ENCODE data around the gene SCMH1.

The SCMH1 gene

DNA sequence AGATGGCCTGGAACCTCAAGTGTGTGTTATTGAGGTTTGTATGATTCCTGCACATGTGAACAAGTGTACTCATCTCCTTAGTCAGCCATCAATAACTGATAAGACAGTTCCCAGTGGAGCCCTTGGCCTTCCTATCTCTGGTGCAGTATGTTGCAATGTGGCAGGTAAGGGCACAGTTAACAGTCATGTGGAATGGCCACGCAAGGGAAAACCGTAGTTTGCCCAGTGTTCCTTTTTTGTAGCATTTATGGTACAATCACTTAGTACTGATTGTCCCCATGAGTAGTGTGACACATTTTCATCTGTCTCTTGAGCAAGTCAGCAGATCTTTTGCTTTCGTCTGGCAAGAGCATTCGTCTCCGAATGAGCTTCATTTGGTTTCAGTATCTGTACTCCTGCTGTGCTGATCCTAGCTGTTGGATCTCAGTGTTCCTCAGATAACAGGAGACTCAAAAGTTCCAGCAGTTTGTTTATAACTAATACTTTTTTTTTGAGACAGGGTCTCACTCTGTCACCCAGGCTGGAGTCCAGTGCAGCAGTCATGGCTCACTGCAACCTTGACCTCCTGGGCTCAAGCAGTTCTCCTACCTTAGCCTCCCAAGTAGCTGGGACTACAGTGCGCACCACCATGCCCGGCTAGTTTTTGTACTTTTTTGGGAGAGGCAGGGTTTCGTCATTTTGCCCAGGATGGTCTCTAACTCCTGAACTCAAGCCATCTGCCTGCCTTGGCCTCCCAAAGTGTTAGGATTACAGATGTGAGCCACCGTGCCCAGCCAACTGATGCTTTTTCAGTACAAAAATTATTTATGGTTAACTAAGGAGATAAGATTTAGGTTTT is 254.4 kb downstream of the SCMH1 start:
- DNase-seq, result no peak

- no peak for DNase-seq
Observed at GRCh38 chr1:40986956-40987355, 255.2 kb downstream of the SCMH1 start.

DNA sequence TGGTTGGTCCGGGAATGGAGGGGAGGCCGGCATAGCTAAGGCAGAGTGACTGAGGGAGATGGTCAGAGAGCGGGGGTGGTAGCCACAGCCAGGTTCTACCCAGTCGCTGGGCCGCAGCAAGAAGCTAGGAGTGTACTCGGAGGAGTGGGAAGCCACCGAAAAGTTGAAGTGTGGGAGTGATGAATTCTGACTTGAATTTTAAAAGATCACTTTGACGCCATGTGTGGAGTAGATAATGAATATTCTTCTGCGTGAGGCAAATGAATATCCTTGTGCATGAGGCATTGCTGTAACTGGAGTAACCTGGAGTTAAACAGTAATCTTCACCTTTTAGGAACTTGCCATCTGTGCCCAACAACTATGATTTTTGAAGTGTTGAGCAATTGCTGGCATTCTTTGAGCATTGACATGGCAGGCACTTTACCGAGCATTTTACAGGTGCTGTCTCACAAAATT is 255.8 kb downstream of the SCMH1 start:
- no peak for DNase-seq

- no peak for DNase-seq
Observed at GRCh38 chr1:40985875-40986274, 256.2 kb downstream of the SCMH1 start.

DNA sequence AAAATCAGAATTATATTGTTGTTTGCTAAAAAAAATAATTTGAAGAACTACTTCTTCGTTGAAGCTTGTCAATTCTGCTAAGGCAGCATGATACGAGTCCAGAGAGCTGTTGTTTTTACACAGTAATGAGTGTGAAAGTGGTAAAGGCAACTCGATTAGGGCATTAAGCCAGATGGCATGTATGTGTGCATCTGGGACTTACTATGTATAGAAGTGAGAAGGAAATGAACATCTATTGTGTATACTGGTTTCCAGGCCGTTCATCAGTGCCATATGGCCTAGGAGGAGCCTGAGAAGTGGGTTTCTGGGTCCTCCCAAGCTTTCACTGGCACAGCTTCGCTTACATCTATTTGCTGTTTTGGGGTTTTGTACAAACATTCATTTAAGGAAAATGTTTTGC is 256.9 kb downstream of the SCMH1 start:
- DNase-seq, result peak; percentile 89

- no peak for DNase-seq
Observed at GRCh38 chr1:40984531-40984930, 257.6 kb downstream of the SCMH1 start.

DNA sequence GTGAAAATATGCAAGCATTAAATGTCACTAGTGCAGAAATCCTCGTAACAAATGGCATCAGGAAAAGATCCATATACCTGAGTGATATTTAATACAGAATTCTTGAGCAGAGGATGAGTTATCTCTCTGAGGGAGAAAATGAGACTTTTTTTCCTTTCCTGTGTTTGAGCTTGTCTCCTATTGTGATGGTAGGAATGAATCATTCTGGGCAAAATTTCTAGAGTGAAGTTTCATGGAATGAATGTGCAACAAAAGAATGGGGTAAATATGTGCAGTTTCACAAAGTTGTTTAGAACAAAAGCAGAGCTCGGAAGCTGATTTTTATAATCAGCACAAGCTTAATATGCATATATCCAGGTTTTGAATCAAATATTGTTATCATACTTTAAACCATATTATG is 258.0 kb downstream of the SCMH1 start:
- no peak for DNase-seq

- no peak for DNase-seq
Observed at GRCh38 chr1:40983286-40983685, 258.8 kb downstream of the SCMH1 start.

DNA sequence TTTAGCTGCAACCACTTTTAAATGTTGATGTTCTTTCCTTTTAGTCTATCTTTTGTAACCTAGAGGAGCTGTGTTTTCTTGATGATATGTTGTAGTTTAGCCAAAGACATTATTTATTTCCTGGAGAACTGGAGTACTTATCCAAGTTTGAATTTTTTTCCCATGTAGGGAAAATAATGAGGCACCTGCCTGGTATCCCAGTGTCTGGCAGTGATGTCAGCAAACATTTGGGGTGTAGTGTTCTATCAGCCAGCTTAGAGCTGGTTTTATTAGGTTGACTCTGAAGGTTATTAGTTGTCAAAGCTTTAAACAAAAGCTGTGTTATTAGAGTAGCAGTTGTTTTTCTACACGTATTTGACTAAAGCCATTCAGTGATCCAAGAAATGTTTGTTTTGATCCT is 259.4 kb downstream of the SCMH1 start:
- no peak for DNase-seq

DNA sequence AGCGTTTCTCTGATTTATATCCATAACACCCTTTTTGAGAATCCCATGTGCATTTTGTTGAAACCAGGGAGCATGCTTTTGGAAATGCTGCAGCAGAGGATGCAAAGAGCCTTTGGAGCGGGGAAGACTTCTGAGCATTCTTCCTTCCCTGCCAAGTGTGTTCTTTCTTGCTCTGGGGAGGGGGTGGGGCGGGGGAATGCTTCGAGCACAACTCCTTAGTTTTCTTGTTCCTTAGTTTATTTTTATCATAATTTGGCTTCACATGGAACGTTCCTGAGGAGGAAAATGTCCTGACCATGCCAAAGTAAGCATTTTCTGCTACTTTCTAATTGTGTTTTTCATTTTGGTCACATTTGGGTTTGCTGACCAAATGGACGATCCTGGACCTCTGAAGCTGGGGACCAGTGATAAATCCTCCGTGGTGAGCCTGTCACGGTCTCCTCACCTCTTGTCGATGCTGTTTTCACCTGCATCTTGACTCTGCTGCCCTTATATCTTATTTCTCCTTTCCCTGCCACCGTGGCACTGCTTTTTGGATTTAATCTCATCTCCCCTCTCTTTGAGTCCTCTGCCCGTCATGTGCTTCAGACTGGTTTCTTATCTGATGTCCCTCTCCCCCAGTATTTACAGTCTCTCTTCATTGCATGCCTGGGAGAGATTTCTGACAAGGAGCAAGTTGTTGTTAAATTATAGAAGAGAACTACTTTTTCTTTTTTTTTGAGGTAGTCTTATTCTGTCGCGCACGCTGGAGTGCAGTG is 260.2 kb downstream of the SCMH1 start:
- DNase-seq, result no peak

- DNase-seq, result no peak
Observed at GRCh38 chr1:40980453-40981121, 261.5 kb downstream of the SCMH1 start.

DNA sequence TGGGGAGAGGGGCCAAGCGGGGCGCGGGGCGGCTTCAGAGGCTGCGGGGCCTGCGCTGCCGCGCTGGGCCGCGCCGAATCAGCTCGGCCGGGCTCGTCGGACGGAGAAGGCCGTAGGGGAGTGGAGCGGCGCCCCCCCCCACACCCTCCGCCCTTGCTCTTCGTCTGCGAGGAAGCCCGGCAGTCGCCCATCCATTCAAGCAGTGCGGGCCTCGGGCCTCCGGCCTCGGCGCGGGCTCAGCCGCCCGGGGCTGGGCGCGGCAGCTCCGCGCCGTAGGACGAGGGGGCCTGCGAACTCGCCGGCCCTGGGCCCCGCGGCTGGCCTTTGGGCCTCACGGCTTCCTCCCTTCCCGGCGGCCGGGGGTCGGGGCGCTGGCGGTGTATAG is 262.0 kb downstream of the SCMH1 start:
- DNase-seq, result no peak

- peak; percentile 36 for DNase-seq
Observed at GRCh38 chr1:40979241-40980067, 262.7 kb downstream of the SCMH1 start, which contains the start of gene CTPS1. Gene CTPS1 (plus strand): TSS chr1:40979696. CDS start chr1:40983291, 3,595 bp downstream.

DNA sequence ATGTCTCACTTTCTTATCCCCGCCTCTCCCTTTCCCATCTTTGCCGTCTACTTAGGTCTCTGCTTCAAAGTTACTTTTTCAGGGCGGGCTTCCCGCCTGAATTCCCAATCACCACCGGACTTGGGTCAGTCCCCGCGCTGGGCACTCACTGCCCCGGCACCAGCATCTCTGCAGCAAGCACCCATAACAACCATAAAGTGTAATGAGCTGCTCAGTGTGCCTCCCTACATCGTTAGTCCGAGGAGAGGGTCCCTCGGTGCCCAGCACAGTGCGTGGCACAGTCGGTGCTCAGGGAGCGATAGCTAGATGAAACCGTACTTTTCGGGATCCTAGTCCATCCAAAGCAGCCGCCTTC is 263.2 kb downstream of the SCMH1 start:
- DNase-seq, result no peak

DNA sequence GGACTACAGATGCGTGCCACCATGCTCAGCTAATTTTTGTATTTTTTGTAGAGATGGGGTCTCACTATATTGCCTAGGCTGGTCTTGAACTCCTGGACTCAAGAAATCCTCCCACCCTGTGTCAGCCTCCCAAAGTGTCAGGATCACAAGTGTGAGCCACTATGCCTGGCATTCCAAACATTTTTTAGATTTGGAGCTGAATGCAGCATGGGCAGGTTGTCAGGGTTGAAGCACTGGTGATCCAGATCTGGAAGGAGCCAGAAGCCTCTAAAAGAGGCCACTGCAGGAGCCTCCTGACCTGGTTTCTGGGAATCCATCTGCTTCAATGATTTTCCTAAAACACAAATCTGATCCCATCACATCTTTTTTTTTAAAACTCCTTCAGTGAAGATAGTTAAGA is 264.4 kb downstream of the SCMH1 start:
- no peak for DNase-seq
